K562 (cell line): ENCODE data around the gene SPAG7. TPM values are rescaled to one million over a fixed set of nuclear protein-coding genes. Genes with fewer than 3 reads are reported as not detected.
A peak's percentile ranks its signal among the peaks of the same experiment; 100 is the strongest.

Experiments
- CREBBP ChIP-seq: IDR thresholded peaks from one replicate; pipeline ENCODE4 v1.6.1; 2012; ENCODE audit warnings: low read depth, mild to moderate bottlenecking, control low read depth, inconsistent platforms, low read length
- E2F6 ChIP-seq, 2 experiments: IDR thresholded peaks; 2 replicates each; pipeline ENCODE4 v1.6.1; 2011; ENCODE audit warnings: borderline replicate concordance in 1 of 2, control low read depth in 1 of 2, low read depth in 1 of 2, low read length in 1 of 2, mild to moderate bottlenecking in 1 of 2, mixed read lengths in 1 of 2, moderate library complexity in 1 of 2; ENCODE audit not compliant: insufficient read depth in 1 of 2, insufficient read length in 1 of 2, poor library complexity in 1 of 2, severe bottlenecking in 1 of 2; ENCODE audit errors: extremely low read depth in 1 of 2
- EP400 ChIP-seq: fragments of 450-650 bp; IDR thresholded peaks from 2 replicates; pipeline ENCODE4 v1.6.1; 2017; ENCODE audit warnings: antibody characterized with exemption, mild to moderate bottlenecking, moderate library complexity
- ETS1 ChIP-seq: conservative IDR thresholded peaks from 2 replicates; pipeline ENCODE4 v1.6.1; 2011; ENCODE audit warnings: low read depth, mild to moderate bottlenecking, low read length; ENCODE audit not compliant: control insufficient read depth
- ETS2 ChIP-seq: IDR thresholded peaks from 2 replicates; pipeline ENCODE4 v1.6.1; 2016; ENCODE audit warnings: borderline replicate concordance, missing genetic modification characterization, mild to moderate bottlenecking, moderate library complexity, missing compliant biosample characterization; ENCODE audit not compliant: poor library complexity, severe bottlenecking
- GTF2A2 ChIP-seq: IDR thresholded peaks from 2 replicates; pipeline ENCODE4 v1.6.1; 2016; ENCODE audit warnings: mild to moderate bottlenecking, missing genetic modification characterization, missing compliant biosample characterization
- HES1 ChIP-seq: fragments of 450-650 bp; IDR thresholded peaks from 2 replicates; pipeline ENCODE4 v1.6.1; 2016; ENCODE audit warnings: low read depth, mild to moderate bottlenecking, moderate library complexity
- MBD2 ChIP-seq: sonication (generic); IDR thresholded peaks from 2 replicates; pipeline ENCODE4 v1.6.1; 2016; ENCODE audit warnings: low read depth, borderline replicate concordance
- MIER1 ChIP-seq: fragments of 450-650 bp; IDR thresholded peaks from 2 replicates; pipeline ENCODE4 v1.6.1; 2016; ENCODE audit warnings: antibody characterized with exemption, mild to moderate bottlenecking, low read depth
- MYNN ChIP-seq, 2 experiments: sonication (generic); formaldehyde crosslinking in 1 of 2; IDR thresholded peaks; 2 replicates each; pipeline versions ENCODE4 v1.5.0 to v1.6.1; 2016 to 2020; ENCODE audit warnings: antibody characterized with exemption in 1 of 2, missing genetic modification reagents in 1 of 2
- NFIC ChIP-seq: fragments of 450-650 bp; IDR thresholded peaks from 2 replicates; pipeline ENCODE4 v1.6.1; 2017; ENCODE audit warnings: mild to moderate bottlenecking, inconsistent platforms
- PHF21A ChIP-seq: fragments of 450-650 bp; IDR thresholded peaks from 2 replicates; pipeline ENCODE4 v1.6.1; 2017; ENCODE audit warnings: low read depth, borderline replicate concordance
- PML ChIP-seq: IDR thresholded peaks from 2 replicates; pipeline ENCODE4 v1.6.1; 2012; ENCODE audit warnings: low read length, inconsistent platforms
- POLR2A ChIP-seq: fragments of 450-650 bp; conservative IDR thresholded peaks from 2 replicates; pipeline ENCODE4 v1.6.1; 2016
- POLR2G ChIP-seq: fragments of 200-400 bp; formaldehyde crosslinking; IDR thresholded peaks from 2 replicates; pipeline ENCODE4 v1.6.1; 2017; ENCODE audit warnings: low read depth, mild to moderate bottlenecking, antibody characterized with exemption, low read length, moderate library complexity
- PTTG1 ChIP-seq: fragments of 450-650 bp; IDR thresholded peaks from 2 replicates; pipeline ENCODE4 v1.6.1; 2016; ENCODE audit warnings: low read depth, mild to moderate bottlenecking, missing genetic modification characterization, missing compliant biosample characterization
- RBM22 ChIP-seq: fragments of 200-400 bp; formaldehyde crosslinking; IDR thresholded peaks from 2 replicates; pipeline ENCODE4 v1.6.1; 2018; ENCODE audit warnings: low read length, low read depth; ENCODE audit not compliant: poor library complexity, severe bottlenecking
- SRSF1 ChIP-seq: fragments of 200-400 bp; formaldehyde crosslinking; IDR thresholded peaks from 2 replicates; pipeline ENCODE4 v1.6.1; 2017; ENCODE audit warnings: mild to moderate bottlenecking, low read depth, low read length, moderate library complexity
- TAF7 ChIP-seq: fragments of 450-650 bp; IDR thresholded peaks from 2 replicates; pipeline ENCODE4 v1.6.1; 2016; ENCODE audit warnings: missing genetic modification characterization, missing compliant biosample characterization
- THRB ChIP-seq: fragments of 450-650 bp; formaldehyde crosslinking; conservative IDR thresholded peaks from 2 replicates; pipeline ENCODE4 v1.4.0; 2022; ENCODE audit warnings: mild to moderate bottlenecking, missing genetic modification characterization
- TRIM24 ChIP-seq, 2 experiments: fragments of 450-650 bp; IDR thresholded peaks; 2 replicates each; pipeline ENCODE4 v1.6.1; 2016
- ZBTB17 ChIP-seq: fragments of 450-650 bp; formaldehyde crosslinking; IDR thresholded peaks from 2 replicates; pipeline ENCODE4 v1.4.0; 2020; ENCODE audit warnings: mild to moderate bottlenecking
- ZBTB2 ChIP-seq: fragments of 450-650 bp; IDR thresholded peaks from 2 replicates; pipeline ENCODE4 v1.6.1; 2016; ENCODE audit warnings: antibody characterized with exemption
- polyA plus RNA-seq, 8 experiments: library from polyadenylated mRNA; depleted of rRNA in 4 of 8; stranded (reverse) in 5 of 8; unstranded in 3 of 8; fragments of >200 nt; fragmentation: Nextera tagmentation in 2 of 8; fragmentation: Illumina TruSeq in 1 of 8; extraction: Ambion mirVana in 2 of 8; extraction: Trizol in 1 of 8; gene quantifications; 2 replicates each; pipeline versions ENCODE4 v1.2.1 to v1.2.3, GENCODE V29; 2011 to 2014; ENCODE audit warnings: inconsistent platforms in 1 of 8, missing spikeins in 1 of 8
- total RNA-seq, 7 experiments: library from RNA; depleted of rRNA in 6 of 7; stranded (reverse); fragments of >200 nt in 6 of 7; fragmentation: Illumina TruSeq in 2 of 7; extraction: Trizol in 2 of 7; gene quantifications; 2 replicates each; pipeline versions ENCODE4 v1.2.1 to v1.2.3, GENCODE V29; 2011 to 2021; ENCODE audit warnings: low replicate concordance in 1 of 7

The SPAG7 gene
- total and polyA plus RNA-seq, 9 of the 15 experiments (the other 6 are each of a cell fraction or from before 2014, with no cell fraction given), result 5.6 to 53.5 (median 36.3) TPM

GRCh38 chr17:4944554-4945175, 23.0 kb downstream of the SPAG7 start (continued):
- TF ChIP-seq E2F6 (IDR thresholded peaks at IDR 0.05; ENCODE audit: borderline replicate concordance in 1 of 2, extremely low read depth in 1 of 2, insufficient read depth in 1 of 2, insufficient read length in 1 of 2, low read depth in 1 of 2, low read length in 1 of 2, poor library complexity in 1 of 2, severe bottlenecking in 1 of 2), result no peak
- no peak for TF ChIP-seq HES1
- 0 out of 2 replicates have a peak, but pooled peaks have one; percentile 4 for TF ChIP-seq NFIC
- no peak for TF ChIP-seq PTTG1 (tag)
- no peak for TF ChIP-seq CREBBP
- TF ChIP-seq POLR2A, result peak; percentile 86
- peak in 1 of 2 experiments; percentile 25; a peak in 1 of 4 replicates for TF ChIP-seq TRIM24 (IDR thresholded peaks at IDR 0.05)
- TF ChIP-seq MBD2, result 0 out of 2 replicates have a peak, but pooled peaks have one; percentile 12
- no peak for TF ChIP-seq TAF7
- TF ChIP-seq RBM22, result peak; percentile 94
- TF ChIP-seq PHF21A, result no peak
- no peak for TF ChIP-seq MIER1
- no peak for TF ChIP-seq EP400
- no peak for TF ChIP-seq GTF2A2 (tag)
- TF ChIP-seq ETS2 (tag), result no peak
- TF ChIP-seq THRB (CRISPR knock-in tag), result peak; percentile 84
- TF ChIP-seq PML, result no peak
- 0 out of 2 replicates have a peak, but pooled peaks have one; percentile 63 for TF ChIP-seq MYNN (IDR thresholded peaks at IDR 0.05)
- no peak for TF ChIP-seq MYNN (CRISPR knock-in tag; IDR thresholded peaks at IDR 0.05)
- TF ChIP-seq SRSF1, result no peak
- TF ChIP-seq ZBTB2, result no peak
- peak; percentile 6; the same call in 1 of the 2 replicates for TF ChIP-seq ZBTB17
- TF ChIP-seq ETS1, result no peak
- TF ChIP-seq POLR2G, result peak; percentile 79
